Measurements from ENCODE around the gene PHLDA2. TPM values are rescaled to one million over a fixed set of nuclear protein-coding genes. Genes with fewer than 3 reads are reported as not detected.

PHLDA2 gene
- total and polyA plus RNA-seq, 9 of the 15 experiments (the other 6 are each of a cell fraction or from before 2014, with no cell fraction given), result 0.43 to 42.4 (median 4.7) TPM

GRCh38 chr11:2886191-2886894 lies 42.9 kb downstream of the PHLDA2 start (continued):
- TF ChIP-seq NR0B1 (IDR thresholded peaks at IDR 0.05; ENCODE audit: partially characterized antibody) (no peak), L3MBTL2 (IDR thresholded peaks at IDR 0.05) (peak; percentile 51; the same call in 1 of the 2 replicates), ZBTB8A (IDR thresholded peaks at IDR 0.05; ENCODE audit: partially characterized antibody) (no peak), ATF7 (IDR thresholded peaks at IDR 0.05) (peak; percentile 14; the same call in 1 of the 2 replicates), GABPB1 (CRISPR knock-in tag; IDR thresholded peaks at IDR 0.05) (0 out of 2 replicates have a peak, but pooled peaks have one; percentile 34), NKRF (IDR thresholded peaks at IDR 0.05; ENCODE audit: borderline replicate concordance) (no peak), ELK1 (CRISPR knock-in tag; IDR thresholded peaks at IDR 0.05) (no peak), POLR2AphosphoS5 (IDR thresholded peaks at IDR 0.05; ENCODE audit: control insufficient read depth, insufficient read depth, low read depth, low read length) (no peak), RHOXF2B (CRISPR knock-in tag; conservative IDR thresholded peaks at IDR 0.05) (no peak), SMARCB1 (IDR thresholded peaks at IDR 0.05; ENCODE audit: insufficient read length, low read depth) (no peak), E2F6 (IDR thresholded peaks at IDR 0.05; ENCODE audit: borderline replicate concordance in 1 of 2, extremely low read depth in 1 of 2, insufficient read depth in 1 of 2, insufficient read length in 1 of 2, low read depth in 1 of 2, low read length in 1 of 2, poor library complexity in 1 of 2, severe bottlenecking in 1 of 2) (peak in 1 of 2 experiments; percentile 62), RB1 (IDR thresholded peaks at IDR 0.05; ENCODE audit: low read depth) (peak; percentile 40; the same call in 1 of the 2 replicates), ZBTB33 (CRISPR knock-in tag; IDR thresholded peaks at IDR 0.05) (peak; percentile 66), ZNF449 (CRISPR knock-in tag; IDR thresholded peaks at IDR 0.05) (no peak), STAG1 (CRISPR knock-in tag; IDR thresholded peaks at IDR 0.05; ENCODE audit: borderline replicate concordance) (0 out of 2 replicates have a peak, but pooled peaks have one; percentile 6)

Data from K562 (cell line).